Suppressor macrophage treated with lipopolysaccharide for 1 hour (primary cell): Measurements from ENCODE around the gene SPRR4.
"Not testable (repeated sequence)": the region's sequence is repeated elsewhere in the genome, so short reads cannot be mapped to it uniquely, and the experiment has no call there.

Source experiments
- DNase-seq, 3 donors: peaks; one replicate each; pipeline ENCODE4 v3.0.0-alpha.2; 2020 to 2022

Gene SPRR4

GRCh38 chr1:152967201-152967600, 3.2 kb upstream of the SPRR4 start:
- no peak for DNase-seq

GRCh38 chr1:152968248-152968647, 2.2 kb upstream of the SPRR4 start:
- peak; percentile 14 to 25 (median 18) for DNase-seq

GRCh38 chr1:152969036-152969435, 1.4 kb upstream of the SPRR4 start:
- DNase-seq, result no peak

- DNase-seq, result no peak
Measured at GRCh38 chr1:152972196-152972886, 1.9 kb downstream of the SPRR4 start.

- DNase-seq, result no peak
Measured at GRCh38 chr1:152976688-152977087, 6.2 kb downstream of the SPRR4 start.

GRCh38 chr1:152977614-152978013, 7.2 kb downstream of the SPRR4 start:
- no peak for DNase-seq

- no peak for DNase-seq
Measured at GRCh38 chr1:152980676-152981075, 10.2 kb downstream of the SPRR4 start.

- no peak for DNase-seq
Measured at GRCh38 chr1:152981146-152981871, 10.9 kb downstream of the SPRR4 start.

GRCh38 chr1:152982076-152982475, 11.6 kb downstream of the SPRR4 start:
- no peak for DNase-seq

GRCh38 chr1:152983234-152983633, 12.8 kb downstream of the SPRR4 start:
- no peak for DNase-seq

GRCh38 chr1:152983743-152984142, 13.3 kb downstream of the SPRR4 start, which contains the start of gene SPRR1A:
Gene SPRR1A, plus strand, starts transcription at chr1:152984081. Its CDS starts 1,150 bp downstream, at chr1:152985231.
- DNase-seq, result no peak

GRCh38 chr1:152986578-152986977, 16.1 kb downstream of the SPRR4 start:
- DNase-seq, result no peak

- DNase-seq, result no peak
Measured at GRCh38 chr1:152993186-152993585, 22.7 kb downstream of the SPRR4 start.

GRCh38 chr1:152995842-152996241, 25.4 kb downstream of the SPRR4 start:
- no peak for DNase-seq

GRCh38 chr1:152996633-152997400, 26.4 kb downstream of the SPRR4 start:
- no peak for DNase-seq

- DNase-seq, result no peak
Measured at GRCh38 chr1:152997901-152998300, 27.5 kb downstream of the SPRR4 start.

GRCh38 chr1:152998476-152998875, 28.0 kb downstream of the SPRR4 start:
- no peak for DNase-seq

- no peak for DNase-seq
Measured at GRCh38 chr1:152999818-153000217, 29.4 kb downstream of the SPRR4 start.

- DNase-seq, result no peak
Measured at GRCh38 chr1:153000294-153000693, 29.8 kb downstream of the SPRR4 start.

GRCh38 chr1:153001382-153001781, 30.9 kb downstream of the SPRR4 start, which contains the start of gene SPRR3:
Gene SPRR3, plus strand, starts transcription at chr1:153001749. Its CDS starts 1,272 bp downstream, at chr1:153003021.
- peak in 2 of 3 donors; percentile 26 to 35 for DNase-seq

- DNase-seq, result not testable (repeated sequence)
Measured at GRCh38 chr1:153011235-153011758, 40.8 kb downstream of the SPRR4 start.

GRCh38 chr1:153021829-153022228, 51.4 kb downstream of the SPRR4 start:
- not testable (repeated sequence) for DNase-seq
